HCT116 (cell line): ENCODE measurements around the gene MESD. TPM values are rescaled to one million over a fixed set of nuclear protein-coding genes. Genes with fewer than 3 reads are reported as not detected.

ENCODE experiments used
- ATAC-seq: fragments of 200-7000 bp; cut with Tn5 transposase; 2 replicates; pipeline ENCODE4 v1.9.1; 2020; ENCODE audit warnings: mild to moderate bottlenecking, moderate library complexity
- BruUV-seq: library from RNA; stranded (reverse); fragments of 400-500 nt; replicated peaks from 2 replicates; lab custom pipeline; 2021; lab: Mats Ljungman, UMichigan
- CTCF ChIA-PET: fragments of 300-600 bp; sonication (Branson Sonifier 250); formaldehyde crosslinking; loops from one replicate; lab custom pipeline; 2021; ENCODE audit warnings: antibody characterized with exemption; lab: Charles Lee
- POLR2A ChIA-PET: fragments of 300-600, 350-600 bp; sonication (Branson Sonifier 250); formaldehyde crosslinking; loops from one replicate; lab custom pipeline; 2021; ENCODE audit warnings: antibody characterized with exemption; lab: Charles Lee
- RAD21 ChIA-PET, 2 experiments: fragments of 300-600 bp; sonication (Branson Sonifier 250); formaldehyde crosslinking; loops; one replicate each; lab custom pipeline; 2023; ENCODE audit warnings: low total read pairs in 2 of 2; ENCODE audit not compliant: uncharacterized antibody in 2 of 2, unreplicated experiment in 2 of 2, low non-redundant PET in 1 of 2; lab: Charles Lee
- DNase-seq: peaks from one replicate; pipeline ENCODE4 v3.0.0-alpha.2; 2010; ENCODE audit warnings: low read depth, low spot score
- H2AFZ ChIP-seq: fragments of 200-600 bp; shearing (Covaris generic), sonication (generic); 2 replicates; pipeline ENCODE4 v1.6.1; 2017; ENCODE audit warnings: low read depth, mixed run types, mixed read lengths, antibody characterized with exemption, low read length; ENCODE audit not compliant: poor library complexity, severe bottlenecking
- H3K27ac ChIP-seq: 2 replicates; pipeline ENCODE4 v1.5.1; 2012; ENCODE audit warnings: low read depth, low read length
- H3K27me3 ChIP-seq: fragments of 200-600 bp; sonication (generic); 2 replicates; pipeline ENCODE4 v1.6.1; 2016; ENCODE audit warnings: mixed run types, low read length, mixed read lengths; ENCODE audit not compliant: insufficient read depth
- H3K36me3 ChIP-seq, 2 experiments: fragments of 200-500 bp in 1 of 2; fragments of 200-600 bp in 1 of 2; sonication (Bioruptor generic) in 1 of 2; sonication (generic) in 1 of 2; 2 replicates each; pipeline versions ENCODE4 v1.5.1 to v1.6.1; 2014 to 2016; ENCODE audit warnings: low read length in 2 of 2, inconsistent platforms in 1 of 2, mixed read lengths in 1 of 2, mixed run types in 1 of 2; ENCODE audit not compliant: insufficient read depth in 2 of 2, control insufficient read depth in 1 of 2
- H3K4me1 ChIP-seq, 2 experiments: fragments of 200-600 bp in 1 of 2; sonication (generic) in 1 of 2; 2 replicates each; pipeline versions ENCODE4 v1.5.1 to v1.6.1; 2012 to 2017; ENCODE audit warnings: low read length in 2 of 2, inconsistent platforms in 1 of 2, mild to moderate bottlenecking in 1 of 2, mixed read lengths in 1 of 2, mixed run types in 1 of 2, moderate library complexity in 1 of 2; ENCODE audit not compliant: insufficient read depth in 2 of 2, control insufficient read depth in 1 of 2
- H3K4me2 ChIP-seq: fragments of 200-600 bp; sonication (generic); 2 replicates; pipeline ENCODE4 v1.6.1; 2017; ENCODE audit warnings: mixed run types, low read length, mixed read lengths
- H3K4me3 ChIP-seq, 2 experiments: fragments of 200-600 bp in 1 of 2; sonication (generic) in 1 of 2; replicated peaks in 1 of 2; 2 replicates each; pipeline ENCODE4 v1.5.1; 2011 to 2016; ENCODE audit warnings: low read length in 2 of 2, control low read depth in 1 of 2, low read depth in 1 of 2, mild to moderate bottlenecking in 1 of 2, mixed read lengths in 1 of 2, mixed run types in 1 of 2
- H3K79me2 ChIP-seq: fragments of 200-600 bp; sonication (generic); 2 replicates; pipeline ENCODE4 v1.6.1; 2017; ENCODE audit warnings: mild to moderate bottlenecking, mixed run types, low read length, moderate library complexity, mixed read lengths; ENCODE audit not compliant: insufficient read depth
- H3K9ac ChIP-seq: fragments of 200-600 bp; sonication (generic); 2 replicates; pipeline ENCODE4 v1.6.1; 2016; ENCODE audit warnings: low read length, mixed read lengths
- H3K9me2 ChIP-seq: fragments of 200-600 bp; sonication (generic), shearing (Covaris generic); 2 replicates; pipeline ENCODE4 v1.6.1; 2017; ENCODE audit warnings: mixed run types, mild to moderate bottlenecking, moderate library complexity; ENCODE audit not compliant: insufficient read depth
- H3K9me3 ChIP-seq, 2 experiments: fragments of 200-500 bp in 1 of 2; fragments of 200-600 bp in 1 of 2; sonication (Bioruptor generic) in 1 of 2; sonication (generic) in 1 of 2; 2 replicates each; pipeline ENCODE4 v1.6.1; 2014 to 2017; ENCODE audit warnings: low read length in 2 of 2, mixed read lengths in 2 of 2, inconsistent platforms in 1 of 2, low read depth in 1 of 2, mild to moderate bottlenecking in 1 of 2, mixed run types in 1 of 2, moderate library complexity in 1 of 2; ENCODE audit not compliant: control insufficient read depth in 1 of 2, insufficient read depth in 1 of 2
- H4K20me1 ChIP-seq: fragments of 200-600 bp; sonication (generic), shearing (Covaris generic); 2 replicates; pipeline ENCODE4 v1.6.1; 2017; ENCODE audit warnings: mixed run types, mild to moderate bottlenecking, moderate library complexity; ENCODE audit not compliant: insufficient read depth
- ATF3 ChIP-seq: IDR thresholded peaks from 2 replicates; pipeline ENCODE4 v1.6.1; 2012
- CEBPB ChIP-seq: IDR thresholded peaks from 2 replicates; pipeline ENCODE4 v1.6.1; 2012; ENCODE audit warnings: low read depth
- EGR1 ChIP-seq: IDR thresholded peaks from 2 replicates; pipeline ENCODE4 v1.6.1; 2012; ENCODE audit warnings: low read depth
- ELF1 ChIP-seq: IDR thresholded peaks from 2 replicates; pipeline ENCODE4 v1.6.1; 2012; ENCODE audit warnings: low read depth, borderline replicate concordance
- EZH2 ChIP-seq: fragments of 200-600 bp; sonication (generic); IDR thresholded peaks from 2 replicates; pipeline ENCODE4 v1.6.1; 2017; ENCODE audit warnings: antibody characterized with exemption, mixed run types
- FOSL1 ChIP-seq: IDR thresholded peaks from 2 replicates; pipeline ENCODE4 v1.6.1; 2012; ENCODE audit warnings: low read depth
- JUND ChIP-seq: IDR thresholded peaks from 2 replicates; pipeline ENCODE4 v1.6.1; 2012
- POLR2A ChIP-seq: IDR thresholded peaks from 2 replicates; pipeline ENCODE4 v1.7.0; 2011; ENCODE audit warnings: borderline replicate concordance; ENCODE audit not compliant: insufficient read depth, insufficient read length; ENCODE audit errors: extremely low read depth
- RAD21 ChIP-seq: IDR thresholded peaks from 2 replicates; pipeline ENCODE4 v1.6.1; 2012; ENCODE audit warnings: low read depth, mild to moderate bottlenecking
- REST ChIP-seq: IDR thresholded peaks from 2 replicates; pipeline ENCODE4 v1.6.1; 2012; ENCODE audit warnings: low read depth
- SP1 ChIP-seq: IDR thresholded peaks from 2 replicates; pipeline ENCODE4 v1.6.1; 2012; ENCODE audit warnings: low read depth
- SRF ChIP-seq: IDR thresholded peaks from 2 replicates; pipeline ENCODE4 v1.6.1; 2012; ENCODE audit warnings: low read depth
- YY1 ChIP-seq: IDR thresholded peaks from 2 replicates; pipeline ENCODE4 v1.6.1; 2011; ENCODE audit warnings: low read length, low read depth, moderate library complexity, mild to moderate bottlenecking; ENCODE audit not compliant: insufficient replicate concordance; ENCODE audit errors: extremely low read depth
- ZFX ChIP-seq: fragments of 450-650 bp; IDR thresholded peaks from 2 replicates; pipeline ENCODE4 v1.6.1; 2017
- ZNF274 ChIP-seq: fragments of 200-500 bp; sonication (Bioruptor generic); IDR thresholded peaks from 2 replicates; pipeline ENCODE4 v1.6.1; 2014; ENCODE audit warnings: mild to moderate bottlenecking, low read depth, low read length, inconsistent platforms
- intact Hi-C: fragments of 100-400 bp; cut with micrococcal nuclease; formaldehyde crosslinking; loops from 2 replicates; pipeline ENCODE4 v1.10.0; 2022
- total RNA-seq: library from RNA; stranded (reverse); gene quantifications from one replicate; pipeline ENCODE4 v1.2.1, GENCODE V29; 2021; ENCODE audit not compliant: unreplicated experiment
- TF ChIP-seq, protein P1 (sequence below), 3 experiments: fragments of 200-600 bp in 1 of 3; sonication (generic) in 1 of 3; IDR thresholded peaks in 2 of 3; conservative IDR thresholded peaks in 1 of 3; 2 replicates each; pipeline ENCODE4 v1.5.1; 2012 to 2017; ENCODE audit warnings: low read depth in 2 of 3, low read length in 2 of 3, antibody characterized with exemption in 1 of 3, borderline replicate concordance in 1 of 3, control low read depth in 1 of 3, mild to moderate bottlenecking in 1 of 3, mixed read lengths in 1 of 3, mixed run types in 1 of 3, moderate library complexity in 1 of 3; ENCODE audit not compliant: insufficient read depth in 1 of 3
- TF ChIP-seq, protein P2 (sequence below): IDR thresholded peaks from 2 replicates; pipeline ENCODE4 v1.6.1; 2011; ENCODE audit warnings: mild to moderate bottlenecking, low read length, moderate library complexity; ENCODE audit not compliant: insufficient replicate concordance; ENCODE audit errors: extremely low read depth

MESD gene
- total RNA-seq, 1 experiment from 2014 or later = 22.5 TPM

DNA sequence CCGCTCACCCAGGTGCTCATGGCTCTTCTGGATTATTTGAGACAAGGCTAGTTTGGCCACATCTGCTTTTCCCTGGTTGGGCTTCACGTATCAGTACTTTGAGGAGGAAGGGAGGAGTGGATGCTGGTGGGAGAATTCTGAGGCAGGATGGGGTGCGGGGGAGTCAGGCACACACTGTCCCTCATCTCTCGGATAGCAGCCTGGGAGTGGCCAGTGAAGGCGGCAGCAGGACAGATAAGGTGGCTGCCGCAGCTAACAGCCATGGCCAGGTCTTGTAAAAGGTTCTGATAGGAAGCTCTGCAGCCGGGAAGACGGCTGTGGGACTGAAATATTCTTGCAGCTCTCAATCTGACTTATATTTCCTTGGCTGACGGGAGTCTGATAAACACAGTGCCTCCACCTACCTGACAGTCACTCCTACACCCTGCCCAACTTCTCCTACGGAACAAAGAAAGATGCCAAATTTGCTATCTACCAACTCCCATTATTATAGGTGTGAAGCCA lies 87.3 kb downstream of the MESD start:
- no peaks in the 10 kb centered on the region for H3K9me3 ChIP-seq
- DNase-seq = no peak
- POLR2A ChIA-PET = no interaction called here
- peaks cover 17 to 25% of the 10 kb centered on the region in 2 experiments for H3K4me1 ChIP-seq
- H3K79me2 ChIP-seq = no peaks in the 10 kb centered on the region
- no peak for ATAC-seq
- no peaks in the 10 kb centered on the region for H4K20me1 ChIP-seq
- RAD21 ChIA-PET = no interaction called here
- TF ChIP-seq ELF1 = no peak
- no peak for TF ChIP-seq EZH2
- TF ChIP-seq EGR1 = no peak
- no peak for TF ChIP-seq CEBPB
- TF ChIP-seq RAD21 = no peak
- no peak for TF ChIP-seq SRF
- TF ChIP-seq YY1 = no peak
- no peak for TF ChIP-seq ATF3
- TF ChIP-seq JUND = no peak
- no peak for TF ChIP-seq FOSL1
- TF ChIP-seq ZFX = no peak
- TF ChIP-seq POLR2A = no peak
- TF ChIP-seq, protein P1, sequence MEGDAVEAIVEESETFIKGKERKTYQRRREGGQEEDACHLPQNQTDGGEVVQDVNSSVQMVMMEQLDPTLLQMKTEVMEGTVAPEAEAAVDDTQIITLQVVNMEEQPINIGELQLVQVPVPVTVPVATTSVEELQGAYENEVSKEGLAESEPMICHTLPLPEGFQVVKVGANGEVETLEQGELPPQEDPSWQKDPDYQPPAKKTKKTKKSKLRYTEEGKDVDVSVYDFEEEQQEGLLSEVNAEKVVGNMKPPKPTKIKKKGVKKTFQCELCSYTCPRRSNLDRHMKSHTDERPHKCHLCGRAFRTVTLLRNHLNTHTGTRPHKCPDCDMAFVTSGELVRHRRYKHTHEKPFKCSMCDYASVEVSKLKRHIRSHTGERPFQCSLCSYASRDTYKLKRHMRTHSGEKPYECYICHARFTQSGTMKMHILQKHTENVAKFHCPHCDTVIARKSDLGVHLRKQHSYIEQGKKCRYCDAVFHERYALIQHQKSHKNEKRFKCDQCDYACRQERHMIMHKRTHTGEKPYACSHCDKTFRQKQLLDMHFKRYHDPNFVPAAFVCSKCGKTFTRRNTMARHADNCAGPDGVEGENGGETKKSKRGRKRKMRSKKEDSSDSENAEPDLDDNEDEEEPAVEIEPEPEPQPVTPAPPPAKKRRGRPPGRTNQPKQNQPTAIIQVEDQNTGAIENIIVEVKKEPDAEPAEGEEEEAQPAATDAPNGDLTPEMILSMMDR (IDR thresholded peaks at IDR 0.05 in 2 of 3, conservative IDR thresholded peaks at IDR 0.05 in 1 of 3; ENCODE audit: borderline replicate concordance in 1 of 3, insufficient read depth in 1 of 3, low read depth in 2 of 3, low read length in 2 of 3) = no peak
- no peak for TF ChIP-seq REST
- no peak for TF ChIP-seq ZNF274
- TF ChIP-seq, protein P2, sequence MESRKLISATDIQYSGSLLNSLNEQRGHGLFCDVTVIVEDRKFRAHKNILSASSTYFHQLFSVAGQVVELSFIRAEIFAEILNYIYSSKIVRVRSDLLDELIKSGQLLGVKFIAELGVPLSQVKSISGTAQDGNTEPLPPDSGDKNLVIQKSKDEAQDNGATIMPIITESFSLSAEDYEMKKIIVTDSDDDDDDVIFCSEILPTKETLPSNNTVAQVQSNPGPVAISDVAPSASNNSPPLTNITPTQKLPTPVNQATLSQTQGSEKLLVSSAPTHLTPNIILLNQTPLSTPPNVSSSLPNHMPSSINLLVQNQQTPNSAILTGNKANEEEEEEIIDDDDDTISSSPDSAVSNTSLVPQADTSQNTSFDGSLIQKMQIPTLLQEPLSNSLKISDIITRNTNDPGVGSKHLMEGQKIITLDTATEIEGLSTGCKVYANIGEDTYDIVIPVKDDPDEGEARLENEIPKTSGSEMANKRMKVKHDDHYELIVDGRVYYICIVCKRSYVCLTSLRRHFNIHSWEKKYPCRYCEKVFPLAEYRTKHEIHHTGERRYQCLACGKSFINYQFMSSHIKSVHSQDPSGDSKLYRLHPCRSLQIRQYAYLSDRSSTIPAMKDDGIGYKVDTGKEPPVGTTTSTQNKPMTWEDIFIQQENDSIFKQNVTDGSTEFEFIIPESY = no peak
- TF ChIP-seq SP1 = no peak
- H3K27ac ChIP-seq = no peak overlapping the region
- no peak overlapping the region for H3K4me3 ChIP-seq
- no peak overlapping the region for H3K4me2 ChIP-seq
- BruUV-seq = no TSS peak
- H3K9ac ChIP-seq = no peak overlapping the region
- H2AFZ ChIP-seq = no peak overlapping the region
- H3K36me3 ChIP-seq = no peaks in the 10 kb centered on the region
- CTCF ChIA-PET = interaction anchor here (0.8 kb wide), 1 partner anchor 68 kb away, joined by 3 read pairs; no protein-coding TSS in a partner anchor
- intact Hi-C loops = no loop called here
- H3K27me3 ChIP-seq = no peaks in the 10 kb centered on the region
- no peaks in the 10 kb centered on the region for H3K9me2 ChIP-seq
